Right lobe of liver (tissue), 6 donors: ENCODE results near the gene SPTLC2. TPM values are rescaled to one million over a fixed set of nuclear protein-coding genes. Genes with fewer than 3 reads are reported as not detected.

Experiments
- ATAC-seq, 4 donors: fragments of 200-7000 bp; cut with Tn5 transposase; one replicate each; pipeline ENCODE4 v1.9.1; 2020; ENCODE audit warnings: mild to moderate bottlenecking in 4 of 4, moderate library complexity in 4 of 4
- DNase-seq, 3 donors: peaks; one replicate each; pipeline ENCODE4 v3.0.0-alpha.2; 2020
- H3K27ac ChIP-seq, 3 donors: fragments of 200-600 bp; one replicate each; pipeline ENCODE4 v1.8.0; 2022
- H3K27me3 ChIP-seq, 2 donors: fragments of 200-600 bp; one replicate each; pipeline ENCODE4 v1.8.0; 2022
- H3K36me3 ChIP-seq, 4 donors: fragments of 200-600 bp; sonication (generic) in 1 of 4; one replicate each; pipeline versions ENCODE4 v1.5.1 to v1.8.0; 2017 to 2022; ENCODE audit warnings: control low read depth in 1 of 4
- H3K4me1 ChIP-seq, 4 donors: fragments of 200-600 bp; sonication (generic) in 1 of 4; one replicate each; pipeline versions ENCODE4 v1.5.1 to v1.8.0; 2017 to 2022; ENCODE audit warnings: control low read depth in 1 of 4
- H3K4me3 ChIP-seq, 3 donors: fragments of 200-600 bp; one replicate each; pipeline ENCODE4 v1.8.0; 2022
- H3K9me3 ChIP-seq, 4 donors: fragments of 200-600 bp; sonication (generic) in 1 of 4; one replicate each; pipeline versions ENCODE4 v1.5.1 to v1.8.0; 2017 to 2022; ENCODE audit warnings: control low read depth in 1 of 4
- CTCF ChIP-seq, 4 donors: fragments of 200-600 bp in 3 of 4; fragments of 450-650 bp in 1 of 4; IDR thresholded peaks; one replicate each; pipeline versions ENCODE4 v1.5.1 to v1.8.0; 2016 to 2022; ENCODE audit warnings: antibody characterized with exemption in 4 of 4, mild to moderate bottlenecking in 2 of 4
- POLR2A ChIP-seq: fragments of 450-650 bp; IDR thresholded peaks from one replicate; pipeline ENCODE4 v1.6.1; 2017; ENCODE audit warnings: antibody characterized with exemption, mild to moderate bottlenecking
- WGBS: methylation state at CpG from one replicate; pipeline ENCODE4 v1.1.6; 2018; ENCODE audit warnings: low coverage, low lambda C conversion rate; ENCODE audit not compliant: insufficient coverage; ENCODE audit errors: missing lambda C conversion rate; 5-methylcytosine and 5-hydroxymethylcytosine counted together
- intact Hi-C, 2 donors: fragments of 100-400 bp; cut with DNase I; formaldehyde crosslinking; loops; one replicate each; pipeline versions ENCODE4 v1.11.2 to v1.14.1; 2022
- total RNA-seq, 6 experiments: library from RNA; depleted of rRNA in 2 of 6; stranded (reverse); fragments of >200 nt in 2 of 6; fragmentation: NEBNext Ultra II Directional in 3 of 6; extraction: Animal tissue kit (Norgen Biotek cat#: 25700) in 3 of 6; gene quantifications; one replicate each; pipeline versions ENCODE4 v1.1.0 to v1.2.4, GENCODE V29; 2016 to 2023
- donor health status: DM: no; HTN: yes; CAD: no.
- donor health status: DM: no; HTN: no; CAD: no.
- donor health status: DM: no; HTN: no; CAD: no.
- donor health status: DM: no; HTN: yes; CAD: no.
- donor health status: DM: no; HTN: yes; CAD: no.

Gene SPTLC2
- total RNA-seq, 6 experiments from 2014 or later: 5.9 to 16.4 (median 10.7) TPM

DNA sequence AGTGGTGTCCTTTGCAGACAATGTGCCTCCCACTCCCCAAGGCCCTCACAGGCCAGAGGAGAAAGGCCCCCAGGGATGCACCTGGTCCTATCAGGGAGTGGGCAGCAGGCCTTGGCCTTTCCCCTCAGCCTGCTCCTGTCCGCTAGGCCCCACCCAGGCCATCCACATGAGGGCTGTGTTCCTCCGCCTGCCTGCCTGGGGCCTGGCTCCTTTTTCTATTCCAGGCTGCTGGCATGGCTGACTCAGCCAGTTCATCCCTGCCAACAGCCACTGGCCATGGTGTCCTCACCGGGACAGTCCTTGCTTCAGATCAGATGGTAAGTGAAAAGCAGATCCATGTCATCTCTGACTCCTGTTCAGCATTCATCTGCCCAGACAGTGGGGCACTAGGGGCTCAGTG, 131.2 kb downstream of the SPTLC2 start:
- Histone ChIP-seq H3K27me3 (no peaks in the 10 kb centered on the region), H3K4me1 (no peaks in the 10 kb centered on the region), H3K4me3 (no peak overlapping the region), H3K27ac (no peak overlapping the region), H3K9me3 (no peaks in the 10 kb centered on the region), H3K36me3 (no peaks in the 10 kb centered on the region)
- DNase-seq: no peak
- peak in 1 of 4 donors; percentile 8 for ATAC-seq
- 76% methylated on average over 3 of the region's 3 CpGs for WGBS
- intact Hi-C loops: no loop called here
- TF ChIP-seq CTCF (IDR thresholded peaks at IDR 0.05) (no peak), POLR2A (no peak)

DNA sequence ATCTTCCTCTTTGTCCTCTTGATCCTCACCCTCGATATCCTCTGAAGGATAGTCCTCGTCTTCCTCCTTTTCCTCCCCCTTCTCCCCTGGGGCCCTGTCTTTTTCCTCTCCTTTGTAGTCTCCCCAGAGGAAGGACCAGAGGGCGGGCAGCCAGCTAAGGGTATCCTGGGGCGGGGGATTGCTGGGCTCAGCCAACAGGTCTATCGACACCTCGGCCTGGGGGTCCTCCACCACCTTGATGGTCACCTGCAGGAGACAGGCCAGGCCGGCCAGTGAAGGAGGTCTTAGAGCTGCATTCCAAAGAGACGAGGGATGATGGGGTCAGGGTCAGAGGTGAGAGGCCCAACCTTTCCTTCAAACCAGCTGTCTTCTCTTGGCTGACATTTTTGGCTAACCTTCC, 134.0 kb downstream of the SPTLC2 start:
- H3K4me3 ChIP-seq: no peak overlapping the region
- H3K27me3 ChIP-seq: no peaks in the 10 kb centered on the region
- H3K9me3 ChIP-seq: no peaks in the 10 kb centered on the region
- H3K27ac ChIP-seq: no peak overlapping the region
- ATAC-seq (no peak), DNase-seq (no peak)
- WGBS: 79% methylated on average over 4 of the region's 8 CpGs
- intact Hi-C loops: no loop called here
- H3K4me1 ChIP-seq: no peaks in the 10 kb centered on the region
- TF ChIP-seq CTCF (IDR thresholded peaks at IDR 0.05) (no peak), POLR2A (no peak)
- no peaks in the 10 kb centered on the region for H3K36me3 ChIP-seq

DNA sequence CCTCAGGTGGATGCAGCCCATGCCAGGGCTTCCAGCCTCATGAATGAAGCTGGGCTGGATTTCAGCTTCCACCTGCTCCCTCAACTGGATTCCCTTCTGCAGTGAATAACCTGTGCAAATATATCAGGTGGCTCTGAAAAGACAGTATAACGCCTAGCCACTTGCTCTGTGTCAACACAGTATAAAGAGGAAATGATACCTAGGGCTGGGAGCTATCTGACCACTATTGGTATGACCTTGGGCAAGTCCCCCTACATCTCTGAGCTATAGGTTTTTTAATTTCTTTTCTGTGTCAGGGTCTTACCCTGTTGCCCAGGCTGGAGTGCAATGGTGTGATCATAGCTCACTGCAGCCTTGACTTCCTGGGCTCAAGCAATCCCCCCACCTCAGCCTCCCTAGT, 137.6 kb downstream of the SPTLC2 start:
- TF ChIP-seq POLR2A (no peak), CTCF (IDR thresholded peaks at IDR 0.05) (no peak)
- ATAC-seq (no peak), DNase-seq (no peak)
- 14% methylated on average over 1 of the region's 1 CpG for WGBS
- no peaks in the 10 kb centered on the region for H3K4me1 ChIP-seq
- H3K9me3 ChIP-seq: no peaks in the 10 kb centered on the region
- no peak overlapping the region for H3K27ac ChIP-seq
- H3K36me3 ChIP-seq: no peaks in the 10 kb centered on the region
- intact Hi-C loops: no loop called here
- no peaks in the 10 kb centered on the region for H3K27me3 ChIP-seq
- no peak overlapping the region for H3K4me3 ChIP-seq

DNA sequence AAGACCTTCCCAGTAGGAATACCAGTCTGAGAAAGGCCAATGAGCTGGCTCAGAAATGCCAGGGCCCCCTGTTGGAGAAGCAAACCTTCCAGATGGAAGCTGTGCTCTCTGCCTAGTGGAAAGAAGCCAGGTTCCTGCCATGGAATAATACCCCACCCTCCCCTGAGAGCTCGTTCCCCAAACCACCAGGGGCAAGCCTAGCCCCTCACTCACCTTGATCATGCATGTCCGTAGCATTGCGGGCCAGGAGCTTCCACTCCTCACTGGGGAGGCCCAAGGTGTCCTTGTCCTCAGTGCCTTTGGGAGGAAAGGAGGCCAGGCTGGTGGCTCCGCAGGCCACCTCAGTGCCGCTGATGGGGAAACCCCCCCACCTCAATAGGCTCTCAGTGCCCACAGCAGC, 138.4 kb downstream of the SPTLC2 start:
- intact Hi-C loops: no loop called here
- no peaks in the 10 kb centered on the region for H3K9me3 ChIP-seq
- TF ChIP-seq CTCF (IDR thresholded peaks at IDR 0.05) (no peak), POLR2A (no peak)
- ATAC-seq (no peak), DNase-seq (no peak)
- no peak overlapping the region for H3K4me3 ChIP-seq
- no peaks in the 10 kb centered on the region for H3K36me3 ChIP-seq
- H3K27ac ChIP-seq: no peak overlapping the region
- WGBS: no CpG with 5 or more reads among the region's 5 CpGs
- H3K27me3 ChIP-seq: no peaks in the 10 kb centered on the region
- H3K4me1 ChIP-seq: no peaks in the 10 kb centered on the region
